Pericardium fibroblast (primary cell): ENCODE data around the gene SMNDC1. TPM values are rescaled to one million over a fixed set of nuclear protein-coding genes. Genes with fewer than 3 reads are reported as not detected.

Experiments
- total RNA-seq: library from RNA; depleted of rRNA; stranded (reverse); fragments of >200 nt; gene quantifications from 2 replicates; pipeline ENCODE4 v1.2.3, GENCODE V29; 2015

The SMNDC1 gene
- 3.3 and 6.4 TPM in 2 replicates for total RNA-seq

GRCh38 chr10:110304780-110305421, at the start of gene SMNDC1:
SMNDC1 (minus strand) TSS chr10:110304920; CDS start chr10:110303587, 1,333 bp downstream.

Other genes with a start within 250 kb of the SMNDC1 start
- 16.3 and 27.4 TPM in 2 replicates for gene MXI1, start 97.3 kb downstream of the SMNDC1 start, total RNA-seq
- gene DUSP5, start 193.0 kb upstream of the SMNDC1 start, total RNA-seq = 6.3 and 6.8 TPM in 2 replicates